ENCODE measurements around the gene ANKS1A.
A peak's percentile ranks its signal among the peaks of the same experiment; 100 is the strongest.
"Not testable (repeated sequence)": the region's sequence is repeated elsewhere in the genome, so short reads cannot be mapped to it uniquely, and the experiment has no call there.

The ANKS1A gene

DNA sequence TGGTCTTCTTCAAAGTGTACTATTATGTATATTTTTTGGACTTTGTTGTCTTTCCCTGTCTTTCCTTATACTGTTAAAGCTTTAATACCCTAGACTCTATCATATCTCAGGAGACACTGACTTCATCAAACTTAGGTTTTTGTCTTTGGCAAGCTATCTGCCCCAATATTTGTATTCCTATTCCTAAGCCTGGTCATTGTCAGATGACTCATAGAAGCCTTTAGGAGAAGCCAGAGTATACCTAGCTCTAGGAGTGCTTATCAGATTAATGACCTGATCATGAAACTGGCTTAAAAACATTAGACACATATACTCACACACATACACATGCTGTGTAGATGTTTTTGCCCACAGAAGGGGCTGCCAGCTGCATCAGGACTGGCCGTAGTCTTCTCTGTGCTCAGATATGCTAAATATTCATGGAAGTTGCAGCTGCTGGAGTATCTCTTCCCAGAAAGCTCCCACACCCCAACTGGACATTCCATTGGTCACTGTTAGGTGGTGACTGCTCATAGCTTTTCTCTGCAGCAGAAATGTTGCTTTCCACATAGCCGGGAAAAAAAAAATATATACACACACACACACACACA, 102.0 kb downstream of the ANKS1A start:
- DNase-seq (ENCODE audit: low read depth in 2 of 2), result no peak

DNA sequence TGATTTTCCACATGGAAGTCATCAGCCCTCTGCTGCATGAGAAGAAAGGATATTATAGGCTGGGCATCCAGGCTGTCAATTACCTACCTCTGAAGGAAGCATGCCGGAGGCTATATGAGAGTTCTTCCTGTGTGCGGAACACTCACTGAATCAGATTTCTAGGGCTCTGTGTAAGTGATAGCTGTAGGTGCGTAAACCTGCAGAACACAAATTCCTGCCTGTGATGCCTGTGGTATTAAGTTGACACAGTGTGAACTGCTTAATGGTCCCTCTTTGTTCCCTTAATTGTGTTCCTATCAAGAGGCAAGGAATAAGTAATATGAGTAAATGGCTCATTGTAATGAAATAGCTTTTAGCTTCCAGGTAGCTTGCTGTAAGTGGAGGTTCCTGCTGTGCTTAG, 103.3 kb downstream of the ANKS1A start:
- no peak for DNase-seq (ENCODE audit: low read depth in 2 of 2)

DNA sequence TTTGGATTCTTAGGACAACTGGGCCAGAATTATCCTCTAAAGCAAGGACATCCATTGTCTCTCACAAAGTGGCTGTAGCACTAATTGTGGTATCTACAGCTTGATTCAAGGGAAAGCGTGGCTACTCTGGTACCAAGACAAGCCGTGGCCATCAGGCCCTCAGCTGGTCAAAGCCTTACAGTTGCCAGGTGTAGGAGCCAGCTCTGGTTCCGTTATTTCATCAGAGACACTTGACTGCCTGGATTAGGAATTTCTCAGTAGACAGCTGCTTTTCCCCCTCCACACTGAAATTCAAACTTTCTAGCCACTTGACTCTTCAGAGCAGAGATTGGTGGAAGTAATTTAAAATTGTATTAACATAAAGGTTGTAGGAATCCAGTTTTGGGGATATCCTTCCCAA, 104.2 kb downstream of the ANKS1A start:
- no peak for DNase-seq (ENCODE audit: low read depth in 2 of 2)

DNA sequence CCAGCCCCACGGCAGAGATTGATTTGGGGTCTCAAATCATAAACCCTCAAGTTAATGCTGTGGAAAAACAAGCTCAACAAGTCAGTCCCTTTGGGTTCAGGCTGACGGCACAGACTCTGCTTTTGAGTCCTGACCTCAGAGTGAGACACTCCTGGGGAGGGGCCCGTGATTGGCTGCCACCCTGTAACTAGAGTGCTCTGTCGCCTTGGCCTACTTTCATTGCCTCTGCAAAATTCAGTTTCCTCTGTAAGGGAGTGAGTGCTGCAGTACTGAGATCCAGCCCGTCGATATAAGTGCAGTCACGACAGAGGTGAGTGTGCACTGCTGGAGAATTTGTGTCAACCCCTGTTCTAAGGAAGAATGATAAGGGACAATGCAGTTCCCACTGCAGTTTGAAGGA, 105.6 kb downstream of the ANKS1A start:
- DNase-seq (ENCODE audit: low read depth in 2 of 2), result no peak

DNA sequence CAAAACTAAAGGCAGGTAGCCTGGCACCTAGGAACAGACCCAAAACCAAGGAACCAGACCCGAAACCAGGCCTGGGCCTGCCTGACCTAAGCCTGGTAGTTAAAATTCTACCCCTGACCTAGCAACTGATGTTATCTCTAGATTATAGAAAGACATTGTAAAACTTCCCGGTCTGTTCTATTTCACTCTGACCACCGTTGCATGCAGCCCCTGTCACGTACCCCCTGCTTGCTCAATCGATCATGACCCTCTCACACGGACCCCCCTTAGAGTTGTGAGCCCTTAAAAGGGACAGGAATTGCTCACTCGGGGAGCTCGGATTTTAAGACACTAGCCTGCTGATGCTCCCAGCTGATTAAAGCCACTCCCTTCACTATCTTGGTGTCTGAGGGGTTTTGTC, 109.4 kb downstream of the ANKS1A start:
- not testable (repeated sequence) for DNase-seq (ENCODE audit: low read depth in 2 of 2)

DNA sequence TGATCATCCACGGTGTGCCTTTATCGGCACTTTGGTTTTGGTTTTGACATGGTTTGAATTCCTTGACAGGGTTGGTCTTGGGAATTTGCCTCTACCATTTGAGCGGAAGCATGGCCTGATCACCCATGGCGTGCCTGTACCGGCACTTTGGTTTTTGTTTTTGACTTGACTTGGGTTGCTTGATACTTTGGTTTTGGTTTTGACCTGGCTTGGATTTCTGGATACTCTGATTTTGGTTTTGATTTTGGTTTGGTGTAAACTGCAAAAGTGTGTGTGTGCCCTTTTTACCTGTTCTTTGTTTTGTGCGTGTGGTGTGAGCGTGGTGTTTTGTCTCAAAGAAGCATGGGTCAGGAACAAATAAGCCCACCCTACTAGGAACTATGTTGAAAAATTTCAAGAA, 110.1 kb downstream of the ANKS1A start:
- not testable (repeated sequence) for DNase-seq (ENCODE audit: low read depth in 2 of 2)

DNA sequence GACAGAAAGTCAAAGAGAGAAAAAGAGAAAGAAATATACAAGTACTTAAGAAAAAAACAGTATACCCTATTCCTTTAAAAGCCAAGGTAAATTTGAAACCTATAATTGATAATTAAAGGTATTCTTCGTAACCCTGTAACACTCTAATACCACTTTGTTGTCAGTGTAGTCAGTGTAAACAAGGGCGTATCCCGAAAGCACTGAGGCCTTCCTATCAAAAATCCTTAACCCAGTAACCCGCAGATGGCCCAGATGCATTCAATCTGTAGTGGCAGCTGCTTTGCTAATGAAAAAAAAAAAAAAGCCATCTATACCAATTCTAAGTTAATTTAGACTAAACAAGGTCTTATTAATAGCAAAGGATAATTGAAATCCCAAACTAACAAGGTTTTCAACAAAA, 110.9 kb downstream of the ANKS1A start:
- DNase-seq (ENCODE audit: low read depth in 2 of 2), result not testable (repeated sequence)

DNA sequence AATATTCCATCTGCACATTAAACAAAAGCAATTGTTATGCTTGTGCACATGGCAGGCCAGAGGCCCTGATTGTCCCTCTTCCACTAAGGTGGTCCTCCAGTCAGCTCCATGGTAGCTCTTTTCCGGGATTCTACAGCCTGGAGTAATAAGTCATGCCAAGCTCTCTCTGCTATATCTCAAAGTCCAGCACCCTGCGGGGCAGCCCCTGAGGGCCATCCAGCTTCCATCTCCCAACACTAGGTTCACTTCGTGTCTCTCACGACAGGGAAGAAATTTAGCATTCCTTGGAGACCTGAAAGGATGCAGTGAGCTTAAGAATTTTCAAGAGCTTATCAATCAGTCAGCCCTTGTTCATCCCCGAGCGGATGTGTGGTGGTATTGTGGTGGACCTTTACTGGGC, 112.3 kb downstream of the ANKS1A start:
- not testable (repeated sequence) for DNase-seq (ENCODE audit: low read depth in 2 of 2)

DNA sequence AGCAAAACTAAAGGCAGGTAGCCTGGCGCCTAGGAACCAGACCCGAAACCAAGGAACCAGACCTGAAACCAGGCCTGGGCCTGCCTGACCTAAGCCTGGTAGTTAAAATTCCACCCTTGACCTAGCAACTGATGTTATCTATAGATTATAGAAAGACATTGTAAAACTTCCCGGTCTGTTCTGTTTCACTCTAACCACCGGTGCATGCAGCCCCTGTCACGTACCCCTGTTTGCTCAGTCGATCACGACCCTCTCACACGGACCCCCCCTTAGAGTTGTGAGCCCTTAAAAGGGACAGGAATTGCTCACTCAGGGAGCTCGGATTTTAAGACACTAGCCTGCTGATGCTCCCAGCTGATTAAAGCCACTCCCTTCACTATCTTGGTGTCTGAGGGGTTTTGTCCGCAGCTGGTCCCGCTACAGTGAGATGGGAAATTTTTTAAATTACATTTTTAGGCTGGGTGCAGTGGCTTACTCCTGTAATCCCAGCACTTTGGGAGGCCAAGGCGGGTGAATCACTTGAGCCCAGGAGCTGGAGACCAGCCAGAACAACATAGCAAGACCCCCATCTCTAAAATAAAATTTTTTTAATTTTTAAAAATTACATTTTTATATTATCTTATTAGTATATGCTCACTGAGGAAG, 115.0 kb downstream of the ANKS1A start:
- DNase-seq (ENCODE audit: low read depth in 2 of 2), result not testable (repeated sequence)

DNA sequence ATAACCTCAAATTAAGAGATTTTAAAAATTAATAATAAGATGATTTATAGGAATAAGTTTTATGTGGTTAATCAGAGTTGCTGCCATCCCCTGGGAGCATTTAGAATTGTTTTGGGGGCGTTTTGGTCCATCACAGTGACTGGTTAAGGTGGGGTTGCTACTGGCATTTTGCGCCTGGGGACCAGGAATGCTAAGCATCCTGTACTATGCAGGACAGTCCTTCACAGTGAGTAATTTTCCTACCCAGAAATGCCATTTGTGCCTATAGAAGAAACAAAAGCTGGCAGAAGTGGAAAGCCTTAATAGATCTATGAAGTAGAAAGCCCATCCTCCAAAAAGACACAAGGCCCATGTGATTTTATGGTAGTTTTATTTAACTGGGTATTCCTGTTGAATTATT, 118.0 kb downstream of the ANKS1A start:
- no peak for DNase-seq (ENCODE audit: low read depth in 2 of 2)

DNA sequence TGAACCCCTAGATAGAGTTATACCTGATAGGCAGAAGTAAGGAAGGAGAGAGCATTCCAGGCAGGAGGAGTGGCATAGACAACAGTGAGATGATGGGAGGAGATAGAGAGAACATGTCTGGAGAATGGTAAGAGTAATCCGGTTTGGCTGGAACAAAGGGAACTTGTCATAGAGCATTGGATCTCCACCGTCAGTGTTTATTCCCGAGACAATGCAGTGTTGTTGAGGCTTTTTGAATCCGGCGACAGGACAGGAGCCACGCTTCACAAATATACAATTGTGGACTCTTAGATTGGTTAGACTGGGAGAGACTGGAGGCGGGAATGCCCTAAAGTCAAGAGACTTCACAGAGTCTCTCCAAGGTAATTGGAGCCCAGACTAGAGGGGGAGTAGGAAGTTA, 119.8 kb downstream of the ANKS1A start:
- no peak for DNase-seq (ENCODE audit: low read depth in 2 of 2)

DNA sequence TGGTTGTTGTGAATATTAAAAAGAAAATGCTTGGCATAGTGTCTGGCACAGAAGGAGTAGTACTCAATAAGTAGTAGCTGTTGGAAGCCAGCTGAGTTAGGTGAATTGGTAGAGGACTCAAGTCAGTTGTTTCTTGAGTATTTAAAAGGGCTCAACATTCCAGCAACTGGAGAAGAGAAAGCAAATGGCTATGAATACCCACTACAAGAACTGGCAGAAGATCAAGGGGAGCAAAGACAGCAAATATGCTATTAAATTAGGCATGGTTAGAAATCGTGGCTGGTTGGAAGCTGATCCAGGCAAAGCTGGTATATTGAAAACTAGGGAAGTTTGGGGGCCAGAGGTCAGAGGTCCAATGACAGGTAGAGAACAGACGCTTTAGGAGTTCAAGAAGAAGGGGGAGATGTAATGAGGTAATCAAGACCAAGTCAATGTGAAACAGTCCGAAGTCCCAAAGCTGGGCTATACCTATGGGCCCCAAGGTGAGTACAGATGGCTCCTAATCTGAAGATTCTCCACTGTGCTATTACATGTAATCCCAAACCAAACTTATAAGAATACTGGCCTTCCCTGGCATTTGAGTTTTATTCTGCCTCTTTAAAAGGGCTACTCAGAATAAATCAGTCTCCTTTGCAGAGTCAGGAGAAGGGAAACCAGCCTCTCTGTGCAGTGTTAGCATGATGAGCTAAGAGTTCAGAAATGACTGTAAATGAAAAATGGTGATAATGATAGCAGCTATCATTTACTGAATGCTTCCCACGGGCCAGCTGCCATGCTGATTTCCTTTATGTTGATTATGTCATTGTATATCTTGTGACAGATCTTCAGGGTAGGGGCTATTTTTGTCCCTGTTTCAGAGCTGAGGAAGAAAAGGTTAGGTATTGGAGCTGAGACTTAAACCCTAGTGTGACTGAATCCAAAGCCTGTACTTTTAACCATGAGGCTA, 122.3 kb downstream of the ANKS1A start:
- peak; percentile 6 to 8 for DNase-seq (ENCODE audit: low read depth in 2 of 2)

DNA sequence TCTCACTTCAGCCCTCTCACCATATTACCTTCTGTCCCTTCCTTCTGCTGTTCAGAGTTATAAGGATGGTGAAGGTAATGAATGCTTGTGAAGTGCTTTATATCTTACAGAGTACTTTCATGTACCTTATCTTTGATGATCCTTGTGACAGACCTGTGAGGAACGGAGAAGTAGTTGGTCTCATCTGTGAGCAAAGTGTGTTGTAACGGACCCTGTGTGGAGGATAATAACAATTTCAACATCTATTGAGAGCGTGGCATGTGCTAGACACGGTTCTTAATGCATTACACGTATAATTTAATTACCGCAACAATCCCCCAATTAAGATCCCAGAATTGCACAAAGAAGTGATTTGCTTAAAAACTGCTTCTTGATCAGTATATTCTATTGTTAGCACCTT, 124.6 kb downstream of the ANKS1A start:
- no peak for DNase-seq (ENCODE audit: low read depth in 2 of 2)

DNA sequence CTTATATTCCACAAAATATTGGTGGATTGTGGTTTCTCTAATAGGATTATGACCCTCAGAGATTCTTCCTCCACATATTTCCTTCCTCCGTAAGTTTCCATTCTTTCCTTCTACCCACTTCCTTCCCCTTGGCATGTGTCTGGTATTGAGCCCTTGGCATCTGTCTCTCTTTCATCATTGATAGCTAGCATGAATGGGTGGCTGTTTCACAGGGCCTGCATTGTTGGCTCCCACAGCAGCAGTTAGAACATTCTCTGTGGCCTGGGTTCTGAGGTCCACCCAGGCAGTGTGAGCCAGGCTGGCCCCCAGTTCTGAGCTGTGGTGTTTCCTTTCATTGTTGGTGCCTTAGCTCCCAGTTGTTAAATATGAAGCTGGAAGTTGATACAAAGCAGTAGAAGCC, 125.3 kb downstream of the ANKS1A start:
- DNase-seq (ENCODE audit: low read depth in 2 of 2), result no peak

DNA sequence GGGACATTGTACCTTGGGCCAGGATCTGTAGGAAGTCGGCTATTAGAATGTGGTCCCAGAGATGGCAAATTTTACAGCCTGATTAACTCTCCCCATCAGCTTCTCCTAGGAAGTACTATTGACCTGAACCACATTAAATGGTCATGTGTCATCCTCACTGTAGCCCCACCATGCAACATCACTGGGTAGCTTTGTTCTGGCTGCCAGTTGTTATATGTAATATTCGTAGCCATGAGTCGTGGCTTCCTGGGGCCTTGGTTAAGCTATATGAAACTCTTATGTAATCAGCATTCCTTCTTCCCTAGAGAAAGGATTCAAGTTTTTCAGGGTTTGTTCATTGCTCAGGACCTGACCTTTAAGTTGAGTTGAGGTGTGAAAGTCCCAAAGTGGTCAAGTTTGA, 125.7 kb downstream of the ANKS1A start:
- DNase-seq (ENCODE audit: low read depth in 2 of 2), result no peak

DNA sequence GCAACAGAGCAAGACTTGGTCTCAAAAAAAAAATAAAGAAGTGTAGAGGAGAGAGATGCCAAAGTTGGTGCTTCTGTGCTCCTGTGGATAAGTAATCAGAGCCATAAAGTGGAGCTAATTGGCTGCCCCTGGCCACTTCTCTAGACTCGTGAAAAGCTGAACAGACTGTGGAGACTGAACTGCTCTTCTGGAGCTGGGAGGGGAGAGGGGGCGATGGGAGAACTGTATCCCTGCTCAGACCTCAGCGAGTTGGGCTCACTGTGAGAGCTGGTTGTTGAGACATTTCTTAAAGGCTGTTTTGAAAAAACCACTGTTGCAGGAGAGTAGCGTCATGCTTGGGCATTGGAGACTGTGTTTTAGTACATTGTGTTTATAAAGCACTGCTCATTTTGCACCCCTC, 126.4 kb downstream of the ANKS1A start:
- no peak for DNase-seq (ENCODE audit: low read depth in 2 of 2)

DNA sequence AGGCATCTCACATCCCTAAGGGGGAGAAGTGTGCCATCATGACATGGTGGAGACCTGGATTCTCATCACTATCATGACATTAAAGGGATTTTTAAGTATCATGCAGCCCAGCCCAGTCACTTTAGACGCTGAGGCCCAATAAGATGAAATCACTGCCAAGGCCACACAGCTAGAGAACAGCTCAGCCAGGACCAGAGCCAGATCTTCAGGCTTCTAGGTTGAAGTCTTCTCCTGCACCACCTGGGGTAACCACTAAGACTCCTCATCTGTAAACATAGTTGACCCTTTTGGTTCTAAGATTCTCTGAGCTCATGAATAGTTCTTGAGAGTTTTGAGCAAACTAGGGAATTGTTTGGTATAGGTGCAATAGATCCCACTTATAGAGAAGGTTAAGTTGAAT, 126.9 kb downstream of the ANKS1A start:
- no peak for DNase-seq (ENCODE audit: low read depth in 2 of 2)

DNA sequence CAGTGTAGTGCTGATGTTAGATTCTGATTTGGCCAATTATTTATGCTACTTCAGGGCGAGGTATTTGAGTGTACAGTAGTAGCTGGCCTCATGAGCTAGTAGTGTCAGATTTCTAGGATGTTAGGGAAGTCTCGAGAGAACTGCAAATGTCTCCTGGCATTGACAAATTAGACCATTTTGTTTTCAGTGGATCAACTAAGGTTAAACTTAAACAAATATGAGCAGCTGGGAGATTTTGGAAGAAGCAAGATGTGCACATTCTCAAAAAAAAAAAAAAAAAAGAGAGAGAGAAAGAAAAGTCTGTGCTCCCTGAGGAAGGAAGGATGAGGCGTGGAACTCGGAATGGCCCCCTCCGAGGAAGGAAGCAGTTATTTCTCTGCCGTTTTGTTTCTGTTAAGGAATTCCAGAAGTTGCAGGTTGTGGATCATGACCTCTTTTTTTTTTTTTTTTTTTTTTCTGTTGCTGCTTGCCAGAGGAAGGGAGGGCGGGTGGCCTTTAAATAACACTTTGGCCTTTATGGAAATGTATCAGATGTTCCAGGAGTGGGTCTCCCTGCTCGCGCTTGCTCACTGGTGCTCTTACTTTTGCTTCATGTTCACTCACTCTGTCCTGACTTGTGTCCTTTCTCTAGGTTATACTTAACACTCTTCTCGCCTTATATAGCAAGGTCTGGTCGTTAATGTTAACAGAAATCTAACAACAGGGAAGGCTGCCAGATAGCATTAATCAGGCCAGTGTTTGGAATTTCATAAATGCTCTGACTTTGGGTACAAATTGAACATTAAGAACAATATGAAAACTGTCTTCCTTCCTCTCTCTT, 127.7 kb downstream of the ANKS1A start:
- no peak for DNase-seq (ENCODE audit: low read depth in 2 of 2)

DNA sequence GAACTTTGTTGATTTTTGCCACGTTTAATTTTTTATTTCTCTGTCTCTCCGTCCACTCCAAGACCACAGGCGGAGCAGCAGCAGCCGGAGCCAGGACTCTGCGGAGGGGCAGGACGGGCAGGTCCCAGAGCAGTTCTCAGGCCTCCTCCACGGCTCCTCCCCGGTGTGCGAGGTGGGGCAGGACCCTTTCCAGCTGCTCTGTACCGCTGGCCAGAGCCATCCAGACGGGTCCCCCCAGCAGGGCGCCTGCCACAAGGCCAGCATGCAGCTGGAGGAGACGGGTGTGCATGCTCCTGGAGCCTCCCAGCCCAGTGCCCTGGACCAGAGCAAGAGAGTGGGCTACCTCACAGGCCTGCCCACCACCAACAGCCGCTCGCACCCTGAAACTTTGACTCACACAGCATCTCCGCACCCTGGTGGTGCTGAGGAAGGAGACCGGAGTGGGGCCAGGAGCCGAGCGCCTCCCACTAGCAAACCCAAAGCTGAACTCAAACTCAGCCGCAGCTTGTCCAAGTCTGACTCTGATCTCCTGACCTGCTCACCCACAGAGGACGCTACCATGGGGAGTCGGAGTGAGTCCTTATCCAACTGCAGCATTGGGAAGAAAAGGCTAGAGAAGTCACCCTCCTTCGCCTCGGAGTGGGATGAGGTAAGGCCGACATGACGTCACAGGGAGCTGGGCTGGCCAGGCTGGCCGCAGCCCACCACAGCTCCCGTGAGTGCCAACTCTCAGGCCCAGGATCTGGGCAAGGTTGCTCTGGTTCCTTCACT, 128.5 kb downstream of the ANKS1A start:
- DNase-seq (ENCODE audit: low read depth in 2 of 2), result no peak

DNA sequence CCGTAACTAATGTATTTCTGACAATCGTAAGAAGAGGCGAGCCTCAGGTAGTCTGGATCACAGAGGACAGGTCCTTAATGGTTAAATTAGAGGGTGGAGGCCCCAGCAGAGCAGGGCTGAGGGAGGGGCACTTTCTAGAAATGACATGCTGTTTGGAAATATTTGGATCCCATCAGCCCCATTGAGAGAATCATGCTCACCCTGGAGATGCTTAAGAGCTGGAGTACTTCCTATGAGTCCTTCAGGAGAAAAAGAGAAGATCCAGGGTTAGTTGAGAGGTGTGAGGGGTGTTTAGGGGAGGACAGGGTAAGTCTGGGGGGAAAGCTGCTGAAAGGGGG, 129.1 kb downstream of the ANKS1A start:
- no peak for DNase-seq (ENCODE audit: low read depth in 2 of 2)

DNA sequence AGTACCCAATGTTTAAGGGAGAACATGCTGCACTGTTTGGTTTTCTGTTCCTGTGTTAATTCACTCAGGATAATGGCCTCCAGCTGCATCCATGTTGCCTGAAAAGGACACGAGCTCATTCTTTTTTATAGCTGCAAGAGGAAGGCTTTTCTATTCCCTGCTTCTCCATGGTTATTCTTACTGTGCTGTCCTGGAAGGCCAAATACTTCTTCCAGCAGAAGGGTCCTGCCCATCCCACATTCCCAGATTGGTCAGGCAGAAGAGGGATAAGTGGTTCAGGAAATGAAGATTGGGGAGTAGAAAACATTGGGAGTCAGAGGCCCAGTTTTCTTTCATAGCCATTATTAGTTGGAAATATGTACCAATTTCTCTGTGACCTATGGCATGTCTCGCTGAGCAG, 129.7 kb downstream of the ANKS1A start:
- no peak for DNase-seq (ENCODE audit: low read depth in 2 of 2)

Measured in stimulated activated CD4-positive, alpha-beta T cell treated with anti-CD3 and anti-CD28 coated beads, Interleukin-4, amount 100 ng/mL, for 48 hours (primary cell).